HG03066 (cell line): ENCODE measurements around the gene TMEM221.

Experiments
- ATAC-seq: cut with Tn5 transposase; IDR thresholded peaks from one replicate; pipeline ENCODE4 v1.9.1; 2021; ENCODE audit warnings: low read depth; ENCODE audit not compliant: unreplicated experiment

TMEM221 gene

GRCh38 chr19:17406887-17407196, 41.6 kb downstream of the TMEM221 start:
- ATAC-seq = no peak

DNA sequence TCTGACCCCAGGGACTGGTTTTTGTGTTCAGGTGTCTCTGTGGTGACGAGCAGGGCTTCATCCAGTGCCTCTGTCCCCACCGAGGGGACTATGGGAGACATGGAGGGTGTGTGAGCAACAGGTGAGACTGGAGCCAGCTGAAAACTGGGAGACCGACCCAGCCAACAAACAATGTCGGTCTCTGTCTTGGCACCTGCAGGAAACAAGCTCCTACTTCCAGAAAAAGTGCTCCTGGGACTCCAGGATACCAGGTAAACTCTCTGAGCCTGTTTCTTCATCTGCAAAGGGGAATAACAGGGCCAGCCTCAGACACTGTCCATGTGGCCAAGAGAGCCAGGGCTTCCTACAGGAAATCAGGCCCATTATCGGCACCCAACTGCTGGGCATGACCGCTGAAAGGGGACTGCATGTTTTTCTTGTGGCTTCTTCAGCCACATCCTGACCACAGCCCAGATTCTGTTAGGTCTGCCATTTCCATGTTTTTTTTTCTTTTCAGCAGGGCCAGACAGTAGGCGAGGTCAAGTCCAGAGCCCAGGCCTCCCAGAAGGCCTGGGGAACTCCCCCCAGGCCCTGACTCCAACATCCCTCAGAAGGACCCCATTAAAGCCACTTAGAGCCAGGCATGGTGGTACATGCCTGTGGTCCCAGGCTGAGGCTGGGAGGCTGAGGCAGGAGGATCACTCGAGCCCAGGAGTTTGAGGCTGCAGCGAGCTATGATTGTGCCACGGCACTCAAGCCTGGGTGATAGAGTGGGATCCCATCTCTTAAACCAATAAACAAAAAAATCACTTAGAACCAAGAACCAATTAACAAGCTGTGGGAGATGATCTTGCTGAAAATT, 42.2 kb downstream of the TMEM221 start:
- ATAC-seq = no peak

DNA sequence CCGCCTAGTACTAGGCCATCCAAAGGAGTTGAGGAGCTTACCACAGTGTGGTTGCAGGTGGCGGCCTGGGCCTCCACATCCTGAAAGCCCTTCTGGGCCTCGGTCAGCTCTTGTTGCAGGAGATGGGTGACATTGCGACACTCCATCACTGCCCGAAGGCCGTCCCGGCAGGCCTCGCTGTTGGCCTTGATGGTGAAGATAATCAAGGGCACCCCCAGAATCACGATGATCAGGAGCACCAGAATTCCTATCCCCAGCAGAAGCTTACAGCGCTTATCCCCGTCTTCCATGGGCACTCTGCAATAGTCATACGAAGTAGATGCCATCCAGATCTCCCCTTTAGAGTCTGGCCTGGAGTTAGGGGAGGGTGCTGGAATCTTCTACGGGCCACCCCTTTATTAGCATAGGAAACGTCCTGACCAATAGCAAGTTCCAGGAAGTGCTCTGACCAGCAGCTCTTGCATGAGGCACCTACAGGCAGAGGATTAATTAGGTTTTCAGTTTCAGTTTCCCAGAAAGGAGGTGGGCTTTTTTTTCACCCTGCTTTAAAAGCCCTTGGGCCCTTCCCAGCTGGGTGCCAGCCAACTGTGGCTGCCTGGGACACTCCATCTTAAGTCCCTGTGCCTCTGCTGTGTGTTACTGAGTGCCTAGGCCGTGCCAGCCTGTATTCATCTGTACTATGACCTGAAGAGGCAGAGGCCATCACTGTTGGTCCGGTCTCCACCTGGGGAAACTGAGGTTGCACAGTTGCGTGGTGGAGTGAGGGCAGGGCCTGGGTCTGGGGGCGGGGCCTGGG, 43.0 kb downstream of the TMEM221 start, which contains the start of gene BST2:
Gene BST2, minus strand, starts transcription at position 381 of the 796 bp plus-strand sequence. Its CDS starts 55 bp downstream, at position 326.
- peak; percentile 80 for ATAC-seq

- ATAC-seq = no peak
These were observed 43.7 kb downstream of the TMEM221 start for GRCh38 chr19:17404621-17405249.

DNA sequence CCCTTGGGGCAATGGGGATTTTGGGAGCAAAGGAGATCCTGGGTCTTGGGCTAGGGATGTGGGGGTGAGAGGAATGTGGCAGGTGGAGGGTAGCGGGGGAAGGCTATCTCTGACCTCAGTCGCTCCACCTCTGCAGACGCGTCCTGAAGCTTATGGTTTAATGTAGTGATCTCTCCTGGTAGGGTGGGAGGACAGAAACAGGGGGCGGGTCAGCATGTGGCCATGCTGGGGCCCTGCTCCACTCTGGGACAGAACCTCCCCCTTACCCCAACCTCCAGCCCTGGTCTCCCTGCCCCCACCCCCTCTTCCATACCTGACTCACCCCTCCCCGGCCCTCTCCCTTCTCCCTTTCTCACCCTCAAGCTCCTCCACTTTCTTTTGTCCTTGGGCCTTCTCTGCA, 44.5 kb downstream of the TMEM221 start:
- no peak for ATAC-seq

GRCh38 chr19:17402982-17403855, 45.2 kb downstream of the TMEM221 start:
- no peak for ATAC-seq

DNA sequence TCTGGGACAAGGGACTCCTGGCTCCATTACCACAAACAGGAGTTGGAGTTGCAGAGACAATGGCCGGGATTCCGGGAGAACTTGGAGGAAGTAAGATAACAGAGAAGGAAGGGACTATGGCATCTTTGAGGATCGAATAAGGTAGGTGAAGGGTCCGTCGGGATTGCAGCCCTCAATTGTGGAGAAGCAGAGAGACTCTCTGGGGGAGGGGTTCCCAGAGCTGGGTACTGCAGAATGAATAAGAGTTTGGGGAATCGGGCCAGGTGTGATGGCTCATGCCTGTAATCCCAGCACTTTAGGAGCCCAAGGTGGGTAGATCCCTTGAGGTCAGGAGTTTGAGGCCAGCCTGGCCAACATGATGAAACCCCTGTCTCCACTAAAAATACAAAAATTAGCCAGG, 46.8 kb downstream of the TMEM221 start:
- ATAC-seq = no peak

- ATAC-seq = no peak
These were observed 49.5 kb downstream of the TMEM221 start for GRCh38 chr19:17398902-17399527.

- ATAC-seq = no peak
These were observed 53.5 kb downstream of the TMEM221 start for GRCh38 chr19:17394891-17395415.

DNA sequence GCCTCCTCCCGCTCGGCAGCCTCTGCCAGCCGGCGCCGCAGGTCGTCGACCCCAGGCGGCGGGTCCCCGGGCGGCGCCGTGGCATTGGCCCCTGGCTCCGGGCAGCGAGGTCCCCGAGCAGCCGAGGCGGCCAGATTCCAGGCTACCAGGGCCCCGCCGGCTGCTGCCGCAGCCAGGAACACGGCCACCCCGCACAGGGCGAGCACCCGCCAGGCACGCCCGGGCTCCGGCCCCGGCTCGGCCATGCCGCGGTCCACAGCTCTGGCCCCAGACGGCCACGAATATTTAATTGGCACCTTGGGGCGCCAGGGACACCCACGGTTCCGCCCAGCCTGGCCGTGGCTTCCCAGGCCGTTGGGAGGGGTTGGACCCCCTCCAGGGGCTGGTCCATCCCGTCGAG, 54.6 kb downstream of the TMEM221 start, which contains the start of gene CCDC194:
Gene CCDC194, minus strand, starts transcription at position 283 of the 400 bp plus-strand sequence. Its CDS starts 38 bp downstream, at position 245.
- no peak for ATAC-seq

GRCh38 chr19:17393002-17393401, 55.5 kb downstream of the TMEM221 start:
- ATAC-seq = no peak

GRCh38 chr19:17391371-17392151, 56.9 kb downstream of the TMEM221 start:
- no peak for ATAC-seq

- peak; percentile 86 for ATAC-seq
These were observed 57.6 kb downstream of the TMEM221 start for GRCh38 chr19:17390665-17391370.

GRCh38 chr19:17389957-17390664, 58.4 kb downstream of the TMEM221 start:
- no peak for ATAC-seq

GRCh38 chr19:17389288-17389687, 59.2 kb downstream of the TMEM221 start:
- ATAC-seq = no peak

DNA sequence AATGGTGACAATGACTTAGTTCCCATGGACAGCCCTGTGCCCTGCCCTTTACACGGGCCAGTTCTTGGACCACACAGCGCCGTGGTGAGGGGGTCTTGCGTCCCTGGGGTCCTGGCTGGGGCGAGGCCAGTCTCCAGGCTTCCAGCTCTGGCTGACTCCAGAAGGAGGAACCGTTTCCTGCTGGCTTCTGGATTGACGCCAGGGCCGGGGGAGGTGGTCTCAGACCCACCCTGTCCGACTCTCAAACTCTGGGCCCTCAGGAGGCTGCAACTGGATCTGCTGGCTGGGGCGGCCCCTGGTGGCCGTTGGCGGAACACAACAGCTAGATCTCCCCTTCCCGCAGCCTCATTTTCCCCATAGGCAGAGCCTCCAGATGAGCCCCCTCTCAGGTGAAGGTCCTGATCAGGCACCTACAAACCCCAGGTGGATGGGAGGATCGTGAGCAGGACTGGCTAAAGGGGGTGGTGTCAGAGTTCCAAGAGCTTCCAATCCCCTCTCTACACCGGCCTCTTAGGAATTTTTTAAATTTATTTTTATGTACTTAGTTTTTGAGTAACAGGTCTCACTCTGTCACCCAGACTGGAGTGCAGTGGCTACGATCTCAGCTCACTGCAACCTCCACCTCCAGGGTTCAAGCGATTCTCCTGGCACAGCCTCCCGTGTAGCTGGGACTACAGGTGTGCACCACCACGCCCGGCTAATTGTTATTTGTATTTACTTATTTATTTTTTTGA, 62.4 kb downstream of the TMEM221 start:
- ATAC-seq = no peak
